Colonic mucosa (tissue), 4 donors: ENCODE measurements around the gene ATP6V1G3. TPM values are rescaled to one million over a fixed set of nuclear protein-coding genes. Genes with fewer than 3 reads are reported as not detected.

Experiments
- DNase-seq: peaks from one replicate; pipeline ENCODE4 v3.0.0-alpha.2; 2020
- H3K27ac ChIP-seq: fragments of 200-600 bp; one replicate; pipeline ENCODE4 v1.8.0; 2021
- H3K27me3 ChIP-seq: fragments of 200-600 bp; one replicate; pipeline ENCODE4 v1.8.0; 2021
- H3K36me3 ChIP-seq: fragments of 200-600 bp; one replicate; pipeline ENCODE4 v1.8.0; 2021
- H3K4me1 ChIP-seq: fragments of 200-600 bp; one replicate; pipeline ENCODE4 v1.8.0; 2021; ENCODE audit warnings: mild to moderate bottlenecking
- H3K4me3 ChIP-seq: fragments of 200-600 bp; one replicate; pipeline ENCODE4 v1.8.0; 2021
- H3K9ac ChIP-seq, 2 donors: one replicate each; pipeline ENCODE4 v1.7.0; 2013; ENCODE audit warnings: control low read depth in 2 of 2, low read depth in 2 of 2, low read length in 2 of 2
- H3K9me3 ChIP-seq: fragments of 200-600 bp; one replicate; pipeline ENCODE4 v1.8.0; 2021
- CTCF ChIP-seq: fragments of 200-600 bp; IDR thresholded peaks from one replicate; pipeline ENCODE4 v1.8.0; 2022; ENCODE audit warnings: antibody characterized with exemption, mild to moderate bottlenecking
- intact Hi-C: fragments of 100-400 bp; cut with DNase I; formaldehyde crosslinking; loops from one replicate; pipeline ENCODE4 v1.14.1; 2022
- total RNA-seq, 2 donors: library from RNA; stranded (reverse); fragmentation: NEBNext Ultra II Directional in 1 of 2; extraction: Animal tissue kit (Norgen Biotek cat#: 25700) in 1 of 2; gene quantifications; one replicate each; pipeline ENCODE4 v1.2.1, GENCODE V29; 2021
- donor health status: healthy.
- donor health status: DM: no; HTN: no; CAD: no.
- donor health status: DM: no; HTN: no; CAD: no.

ATP6V1G3 gene
- total RNA-seq, 2 donors from 2014 or later: not detected

- H3K4me1 ChIP-seq: no peaks in the 10 kb centered on the region
- H3K27me3 ChIP-seq: no peaks in the 10 kb centered on the region
- H3K9ac ChIP-seq: no peak overlapping the region
- no peaks in the 10 kb centered on the region for H3K36me3 ChIP-seq
- intact Hi-C loops: no loop called here
- no peak overlapping the region for H3K4me3 ChIP-seq
- TF ChIP-seq CTCF: no peak
- no peaks in the 10 kb centered on the region for H3K9me3 ChIP-seq
- no peak for DNase-seq
- no peak overlapping the region for H3K27ac ChIP-seq
Observed at GRCh38 chr1:198544265-198544664, 3.8 kb upstream of the ATP6V1G3 start.

GRCh38 chr1:198543670-198544260 is 3.3 kb upstream of the ATP6V1G3 start:
- DNase-seq: no peak
- Histone ChIP-seq H3K4me3 (no peak overlapping the region), H3K27me3 (no peaks in the 10 kb centered on the region), H3K36me3 (no peaks in the 10 kb centered on the region), H3K4me1 (no peaks in the 10 kb centered on the region), H3K9me3 (no peaks in the 10 kb centered on the region), H3K27ac (no peak overlapping the region), H3K9ac (no peak overlapping the region)
- no peak for TF ChIP-seq CTCF
- intact Hi-C loops: no loop called here

GRCh38 chr1:198542632-198543031 is 2.2 kb upstream of the ATP6V1G3 start:
- DNase-seq: no peak
- no peaks in the 10 kb centered on the region for H3K36me3 ChIP-seq
- TF ChIP-seq CTCF: no peak
- H3K9me3 ChIP-seq: no peaks in the 10 kb centered on the region
- no peaks in the 10 kb centered on the region for H3K27me3 ChIP-seq
- no peaks in the 10 kb centered on the region for H3K4me1 ChIP-seq
- no peak overlapping the region for H3K4me3 ChIP-seq
- H3K9ac ChIP-seq: no peak overlapping the region
- no peak overlapping the region for H3K27ac ChIP-seq
- intact Hi-C loops: no loop called here

- no peak overlapping the region for H3K9ac ChIP-seq
- no peak overlapping the region for H3K27ac ChIP-seq
- no peaks in the 10 kb centered on the region for H3K4me1 ChIP-seq
- no peaks in the 10 kb centered on the region for H3K27me3 ChIP-seq
- intact Hi-C loops: no loop called here
- no peaks in the 10 kb centered on the region for H3K9me3 ChIP-seq
- DNase-seq: no peak
- no peaks in the 10 kb centered on the region for H3K36me3 ChIP-seq
- H3K4me3 ChIP-seq: no peak overlapping the region
- TF ChIP-seq CTCF: no peak
Observed at GRCh38 chr1:198541737-198542136, 1.3 kb upstream of the ATP6V1G3 start.

GRCh38 chr1:198538579-198539364 is 1.7 kb downstream of the ATP6V1G3 start:
- no peak for TF ChIP-seq CTCF
- Histone ChIP-seq H3K9ac (no peak overlapping the region), H3K27me3 (no peaks in the 10 kb centered on the region), H3K9me3 (no peaks in the 10 kb centered on the region), H3K4me3 (no peak overlapping the region), H3K4me1 (no peaks in the 10 kb centered on the region), H3K36me3 (no peaks in the 10 kb centered on the region), H3K27ac (no peak overlapping the region)
- intact Hi-C loops: no loop called here
- DNase-seq: no peak
